AG09309 (cell line): ENCODE measurements around the gene CCDC12.

Experiments used
- DNase-seq: peaks from one replicate; pipeline ENCODE4 v3.0.0-alpha.2; 2010; ENCODE audit warnings: low read depth
- H3K4me3 ChIP-seq: 2 replicates; pipeline ENCODE4 v1.5.1; 2011; ENCODE audit warnings: mild to moderate bottlenecking, low read depth, low read length, moderate library complexity; ENCODE audit not compliant: control insufficient read depth
- CTCF ChIP-seq: IDR thresholded peaks from 2 replicates; pipeline ENCODE4 v1.5.1; 2011; ENCODE audit warnings: mild to moderate bottlenecking, low read depth, low read length, inconsistent platforms; ENCODE audit not compliant: insufficient read depth, control insufficient read depth; ENCODE audit errors: missing control alignments

Gene CCDC12

GRCh38 chr3:47000198-47000815 lies 23.8 kb upstream of the CCDC12 start:
- H3K4me3 ChIP-seq: no peak overlapping the region
- TF ChIP-seq CTCF: no peak
- no peak for DNase-seq

GRCh38 chr3:46999516-47000197 lies 23.1 kb upstream of the CCDC12 start:
- DNase-seq: no peak
- TF ChIP-seq CTCF: no peak

GRCh38 chr3:46998852-46999515 lies 22.4 kb upstream of the CCDC12 start:
- no peak for DNase-seq
- H3K4me3 ChIP-seq: no peak overlapping the region
- TF ChIP-seq CTCF: no peak

More at GRCh38 chr3:46999516-47000197, 23.1 kb upstream of the CCDC12 start:
- H3K4me3 ChIP-seq: no peak overlapping the region

- TF ChIP-seq CTCF: peak; percentile 74
- H3K4me3 ChIP-seq: no peak overlapping the region
- no peak for DNase-seq
These were observed 21.7 kb upstream of the CCDC12 start for GRCh38 chr3:46998121-46998851.

GRCh38 chr3:46997453-46998091 lies 21.0 kb upstream of the CCDC12 start:
- TF ChIP-seq CTCF: no peak

More at GRCh38 chr3:46997453-46998091, 21.0 kb upstream of the CCDC12 start:
- no peak overlapping the region for H3K4me3 ChIP-seq
- DNase-seq: no peak
